HCT116 (cell line): ENCODE results near the gene PALB2. TPM values are rescaled to one million over a fixed set of nuclear protein-coding genes. Genes with fewer than 3 reads are reported as not detected.

Experiments used
- ATAC-seq: fragments of 200-7000 bp; cut with Tn5 transposase; 2 replicates; pipeline ENCODE4 v1.9.1; 2020; ENCODE audit warnings: mild to moderate bottlenecking, moderate library complexity
- BruUV-seq: library from RNA; stranded (reverse); fragments of 400-500 nt; replicated peaks from 2 replicates; lab custom pipeline; 2021; lab: Mats Ljungman, UMichigan
- CTCF ChIA-PET: fragments of 300-600 bp; sonication (Branson Sonifier 250); formaldehyde crosslinking; loops from one replicate; lab custom pipeline; 2021; ENCODE audit warnings: antibody characterized with exemption; lab: Charles Lee
- POLR2A ChIA-PET: fragments of 300-600, 350-600 bp; sonication (Branson Sonifier 250); formaldehyde crosslinking; loops from one replicate; lab custom pipeline; 2021; ENCODE audit warnings: antibody characterized with exemption; lab: Charles Lee
- RAD21 ChIA-PET, 2 experiments: fragments of 300-600 bp; sonication (Branson Sonifier 250); formaldehyde crosslinking; loops; one replicate each; lab custom pipeline; 2023; ENCODE audit warnings: low total read pairs in 2 of 2; ENCODE audit not compliant: uncharacterized antibody in 2 of 2, unreplicated experiment in 2 of 2, low non-redundant PET in 1 of 2; lab: Charles Lee
- DNase-seq: peaks from one replicate; pipeline ENCODE4 v3.0.0-alpha.2; 2010; ENCODE audit warnings: low read depth, low spot score
- H2AFZ ChIP-seq: fragments of 200-600 bp; shearing (Covaris generic), sonication (generic); 2 replicates; pipeline ENCODE4 v1.6.1; 2017; ENCODE audit warnings: low read depth, mixed run types, mixed read lengths, antibody characterized with exemption, low read length; ENCODE audit not compliant: poor library complexity, severe bottlenecking
- H3K27ac ChIP-seq: 2 replicates; pipeline ENCODE4 v1.5.1; 2012; ENCODE audit warnings: low read depth, low read length
- H3K27me3 ChIP-seq: fragments of 200-600 bp; sonication (generic); 2 replicates; pipeline ENCODE4 v1.6.1; 2016; ENCODE audit warnings: mixed run types, low read length, mixed read lengths; ENCODE audit not compliant: insufficient read depth
- H3K36me3 ChIP-seq, 2 experiments: fragments of 200-500 bp in 1 of 2; fragments of 200-600 bp in 1 of 2; sonication (Bioruptor generic) in 1 of 2; sonication (generic) in 1 of 2; 2 replicates each; pipeline versions ENCODE4 v1.5.1 to v1.6.1; 2014 to 2016; ENCODE audit warnings: low read length in 2 of 2, inconsistent platforms in 1 of 2, mixed read lengths in 1 of 2, mixed run types in 1 of 2; ENCODE audit not compliant: insufficient read depth in 2 of 2, control insufficient read depth in 1 of 2
- H3K4me1 ChIP-seq, 2 experiments: fragments of 200-600 bp in 1 of 2; sonication (generic) in 1 of 2; 2 replicates each; pipeline versions ENCODE4 v1.5.1 to v1.6.1; 2012 to 2017; ENCODE audit warnings: low read length in 2 of 2, inconsistent platforms in 1 of 2, mild to moderate bottlenecking in 1 of 2, mixed read lengths in 1 of 2, mixed run types in 1 of 2, moderate library complexity in 1 of 2; ENCODE audit not compliant: insufficient read depth in 2 of 2, control insufficient read depth in 1 of 2
- H3K4me2 ChIP-seq: fragments of 200-600 bp; sonication (generic); 2 replicates; pipeline ENCODE4 v1.6.1; 2017; ENCODE audit warnings: mixed run types, low read length, mixed read lengths
- H3K4me3 ChIP-seq, 2 experiments: fragments of 200-600 bp in 1 of 2; sonication (generic) in 1 of 2; replicated peaks in 1 of 2; 2 replicates each; pipeline ENCODE4 v1.5.1; 2011 to 2016; ENCODE audit warnings: low read length in 2 of 2, control low read depth in 1 of 2, low read depth in 1 of 2, mild to moderate bottlenecking in 1 of 2, mixed read lengths in 1 of 2, mixed run types in 1 of 2
- H3K79me2 ChIP-seq: fragments of 200-600 bp; sonication (generic); 2 replicates; pipeline ENCODE4 v1.6.1; 2017; ENCODE audit warnings: mild to moderate bottlenecking, mixed run types, low read length, moderate library complexity, mixed read lengths; ENCODE audit not compliant: insufficient read depth
- H3K9ac ChIP-seq: fragments of 200-600 bp; sonication (generic); 2 replicates; pipeline ENCODE4 v1.6.1; 2016; ENCODE audit warnings: low read length, mixed read lengths
- H3K9me2 ChIP-seq: fragments of 200-600 bp; sonication (generic), shearing (Covaris generic); 2 replicates; pipeline ENCODE4 v1.6.1; 2017; ENCODE audit warnings: mixed run types, mild to moderate bottlenecking, moderate library complexity; ENCODE audit not compliant: insufficient read depth
- H3K9me3 ChIP-seq, 2 experiments: fragments of 200-500 bp in 1 of 2; fragments of 200-600 bp in 1 of 2; sonication (Bioruptor generic) in 1 of 2; sonication (generic) in 1 of 2; 2 replicates each; pipeline ENCODE4 v1.6.1; 2014 to 2017; ENCODE audit warnings: low read length in 2 of 2, mixed read lengths in 2 of 2, inconsistent platforms in 1 of 2, low read depth in 1 of 2, mild to moderate bottlenecking in 1 of 2, mixed run types in 1 of 2, moderate library complexity in 1 of 2; ENCODE audit not compliant: control insufficient read depth in 1 of 2, insufficient read depth in 1 of 2
- H4K20me1 ChIP-seq: fragments of 200-600 bp; sonication (generic), shearing (Covaris generic); 2 replicates; pipeline ENCODE4 v1.6.1; 2017; ENCODE audit warnings: mixed run types, mild to moderate bottlenecking, moderate library complexity; ENCODE audit not compliant: insufficient read depth
- CEBPB ChIP-seq: IDR thresholded peaks from 2 replicates; pipeline ENCODE4 v1.6.1; 2012; ENCODE audit warnings: low read depth
- ELF1 ChIP-seq: IDR thresholded peaks from 2 replicates; pipeline ENCODE4 v1.6.1; 2012; ENCODE audit warnings: low read depth, borderline replicate concordance
- FOSL1 ChIP-seq: IDR thresholded peaks from 2 replicates; pipeline ENCODE4 v1.6.1; 2012; ENCODE audit warnings: low read depth
- POLR2A ChIP-seq: IDR thresholded peaks from 2 replicates; pipeline ENCODE4 v1.7.0; 2011; ENCODE audit warnings: borderline replicate concordance; ENCODE audit not compliant: insufficient read depth, insufficient read length; ENCODE audit errors: extremely low read depth
- POLR2AphosphoS5 ChIP-seq: IDR thresholded peaks from 2 replicates; pipeline ENCODE4 v1.6.1; 2011; ENCODE audit warnings: mild to moderate bottlenecking, low read depth, low read length, moderate library complexity
- RAD21 ChIP-seq: IDR thresholded peaks from 2 replicates; pipeline ENCODE4 v1.6.1; 2012; ENCODE audit warnings: low read depth, mild to moderate bottlenecking
- SIN3A ChIP-seq: IDR thresholded peaks from 2 replicates; pipeline ENCODE4 v1.6.1; 2012; ENCODE audit warnings: low read depth
- SP1 ChIP-seq: IDR thresholded peaks from 2 replicates; pipeline ENCODE4 v1.6.1; 2012; ENCODE audit warnings: low read depth
- TCF7L2 ChIP-seq: IDR thresholded peaks from 2 replicates; pipeline ENCODE4 v1.7.0; 2011; ENCODE audit warnings: borderline replicate concordance, inconsistent platforms; ENCODE audit not compliant: insufficient read depth, insufficient read length; ENCODE audit errors: extremely low read depth
- YY1 ChIP-seq: IDR thresholded peaks from 2 replicates; pipeline ENCODE4 v1.6.1; 2011; ENCODE audit warnings: low read length, low read depth, moderate library complexity, mild to moderate bottlenecking; ENCODE audit not compliant: insufficient replicate concordance; ENCODE audit errors: extremely low read depth
- ZNF274 ChIP-seq: fragments of 200-500 bp; sonication (Bioruptor generic); IDR thresholded peaks from 2 replicates; pipeline ENCODE4 v1.6.1; 2014; ENCODE audit warnings: mild to moderate bottlenecking, low read depth, low read length, inconsistent platforms
- intact Hi-C: fragments of 100-400 bp; cut with micrococcal nuclease; formaldehyde crosslinking; loops from 2 replicates; pipeline ENCODE4 v1.10.0; 2022
- total RNA-seq: library from RNA; stranded (reverse); gene quantifications from one replicate; pipeline ENCODE4 v1.2.1, GENCODE V29; 2021; ENCODE audit not compliant: unreplicated experiment
- TF ChIP-seq, protein P1 (sequence below): IDR thresholded peaks from 2 replicates; pipeline ENCODE4 v1.6.1; 2012; ENCODE audit warnings: low read depth
- TF ChIP-seq, protein P2 (sequence below): IDR thresholded peaks from 2 replicates; pipeline ENCODE4 v1.6.1; 2012
- TF ChIP-seq, protein P3 (sequence below): IDR thresholded peaks from 2 replicates; pipeline ENCODE4 v1.6.1; 2011; ENCODE audit warnings: mild to moderate bottlenecking, low read length, moderate library complexity; ENCODE audit not compliant: insufficient replicate concordance; ENCODE audit errors: extremely low read depth
- TF ChIP-seq, protein P4 (sequence below), 3 experiments: fragments of 200-600 bp in 1 of 3; sonication (generic) in 1 of 3; IDR thresholded peaks in 2 of 3; conservative IDR thresholded peaks in 1 of 3; 2 replicates each; pipeline ENCODE4 v1.5.1; 2012 to 2017; ENCODE audit warnings: low read depth in 2 of 3, low read length in 2 of 3, antibody characterized with exemption in 1 of 3, borderline replicate concordance in 1 of 3, control low read depth in 1 of 3, mild to moderate bottlenecking in 1 of 3, mixed read lengths in 1 of 3, mixed run types in 1 of 3, moderate library complexity in 1 of 3; ENCODE audit not compliant: insufficient read depth in 1 of 3

Gene PALB2
- total RNA-seq, 1 experiment from 2014 or later: 15.6 TPM

DNA sequence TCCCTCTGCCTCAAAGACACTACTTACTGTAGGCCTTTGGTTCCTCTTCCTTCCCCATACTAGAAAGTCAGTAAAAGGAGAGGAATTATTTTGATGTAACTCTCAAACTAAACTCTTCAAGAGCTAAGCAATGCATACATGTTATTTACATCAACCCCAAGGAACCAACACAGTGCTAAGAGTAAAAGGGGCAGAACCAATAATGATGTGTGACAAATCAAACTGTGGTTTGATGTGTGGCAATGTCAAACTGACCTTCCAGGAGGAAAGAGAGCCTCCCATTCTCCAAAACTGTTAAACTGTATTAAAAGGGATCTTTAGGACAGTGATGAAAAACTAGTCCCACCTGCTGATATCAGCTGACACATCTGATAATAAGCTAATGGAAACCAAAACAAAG is 60.7 kb downstream of the PALB2 start:
- Histone ChIP-seq H3K36me3 (peaks cover 26% of the 10 kb centered on the region in 2 experiments), H3K27me3 (no peaks in the 10 kb centered on the region), H3K4me3 (no peak overlapping the region), H3K9me2 (no peaks in the 10 kb centered on the region), H4K20me1 (no peaks in the 10 kb centered on the region), H3K4me1 (no peaks in the 10 kb centered on the region), H3K79me2 (peaks cover 12% of the 10 kb centered on the region), H3K27ac (no peak overlapping the region), H2AFZ (no peak overlapping the region), H3K9me3 (no peaks in the 10 kb centered on the region), H3K4me2 (no peak overlapping the region), H3K9ac (no peak overlapping the region)
- DNase-seq: no peak
- ATAC-seq: no peak
- TF ChIP-seq CEBPB (no peak), POLR2A (no peak), YY1 (no peak), ZNF274 (no peak), RAD21 (no peak), FOSL1 (no peak), POLR2AphosphoS5 (no peak), TCF7L2 (no peak), SIN3A (no peak), SP1 (no peak), ELF1 (no peak)
- TF ChIP-seq, protein P1, sequence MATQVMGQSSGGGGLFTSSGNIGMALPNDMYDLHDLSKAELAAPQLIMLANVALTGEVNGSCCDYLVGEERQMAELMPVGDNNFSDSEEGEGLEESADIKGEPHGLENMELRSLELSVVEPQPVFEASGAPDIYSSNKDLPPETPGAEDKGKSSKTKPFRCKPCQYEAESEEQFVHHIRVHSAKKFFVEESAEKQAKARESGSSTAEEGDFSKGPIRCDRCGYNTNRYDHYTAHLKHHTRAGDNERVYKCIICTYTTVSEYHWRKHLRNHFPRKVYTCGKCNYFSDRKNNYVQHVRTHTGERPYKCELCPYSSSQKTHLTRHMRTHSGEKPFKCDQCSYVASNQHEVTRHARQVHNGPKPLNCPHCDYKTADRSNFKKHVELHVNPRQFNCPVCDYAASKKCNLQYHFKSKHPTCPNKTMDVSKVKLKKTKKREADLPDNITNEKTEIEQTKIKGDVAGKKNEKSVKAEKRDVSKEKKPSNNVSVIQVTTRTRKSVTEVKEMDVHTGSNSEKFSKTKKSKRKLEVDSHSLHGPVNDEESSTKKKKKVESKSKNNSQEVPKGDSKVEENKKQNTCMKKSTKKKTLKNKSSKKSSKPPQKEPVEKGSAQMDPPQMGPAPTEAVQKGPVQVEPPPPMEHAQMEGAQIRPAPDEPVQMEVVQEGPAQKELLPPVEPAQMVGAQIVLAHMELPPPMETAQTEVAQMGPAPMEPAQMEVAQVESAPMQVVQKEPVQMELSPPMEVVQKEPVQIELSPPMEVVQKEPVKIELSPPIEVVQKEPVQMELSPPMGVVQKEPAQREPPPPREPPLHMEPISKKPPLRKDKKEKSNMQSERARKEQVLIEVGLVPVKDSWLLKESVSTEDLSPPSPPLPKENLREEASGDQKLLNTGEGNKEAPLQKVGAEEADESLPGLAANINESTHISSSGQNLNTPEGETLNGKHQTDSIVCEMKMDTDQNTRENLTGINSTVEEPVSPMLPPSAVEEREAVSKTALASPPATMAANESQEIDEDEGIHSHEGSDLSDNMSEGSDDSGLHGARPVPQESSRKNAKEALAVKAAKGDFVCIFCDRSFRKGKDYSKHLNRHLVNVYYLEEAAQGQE: no peak
- TF ChIP-seq, protein P2, sequence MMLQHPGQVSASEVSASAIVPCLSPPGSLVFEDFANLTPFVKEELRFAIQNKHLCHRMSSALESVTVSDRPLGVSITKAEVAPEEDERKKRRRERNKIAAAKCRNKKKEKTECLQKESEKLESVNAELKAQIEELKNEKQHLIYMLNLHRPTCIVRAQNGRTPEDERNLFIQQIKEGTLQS: no peak
- TF ChIP-seq, protein P3, sequence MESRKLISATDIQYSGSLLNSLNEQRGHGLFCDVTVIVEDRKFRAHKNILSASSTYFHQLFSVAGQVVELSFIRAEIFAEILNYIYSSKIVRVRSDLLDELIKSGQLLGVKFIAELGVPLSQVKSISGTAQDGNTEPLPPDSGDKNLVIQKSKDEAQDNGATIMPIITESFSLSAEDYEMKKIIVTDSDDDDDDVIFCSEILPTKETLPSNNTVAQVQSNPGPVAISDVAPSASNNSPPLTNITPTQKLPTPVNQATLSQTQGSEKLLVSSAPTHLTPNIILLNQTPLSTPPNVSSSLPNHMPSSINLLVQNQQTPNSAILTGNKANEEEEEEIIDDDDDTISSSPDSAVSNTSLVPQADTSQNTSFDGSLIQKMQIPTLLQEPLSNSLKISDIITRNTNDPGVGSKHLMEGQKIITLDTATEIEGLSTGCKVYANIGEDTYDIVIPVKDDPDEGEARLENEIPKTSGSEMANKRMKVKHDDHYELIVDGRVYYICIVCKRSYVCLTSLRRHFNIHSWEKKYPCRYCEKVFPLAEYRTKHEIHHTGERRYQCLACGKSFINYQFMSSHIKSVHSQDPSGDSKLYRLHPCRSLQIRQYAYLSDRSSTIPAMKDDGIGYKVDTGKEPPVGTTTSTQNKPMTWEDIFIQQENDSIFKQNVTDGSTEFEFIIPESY: no peak
- TF ChIP-seq, protein P4, sequence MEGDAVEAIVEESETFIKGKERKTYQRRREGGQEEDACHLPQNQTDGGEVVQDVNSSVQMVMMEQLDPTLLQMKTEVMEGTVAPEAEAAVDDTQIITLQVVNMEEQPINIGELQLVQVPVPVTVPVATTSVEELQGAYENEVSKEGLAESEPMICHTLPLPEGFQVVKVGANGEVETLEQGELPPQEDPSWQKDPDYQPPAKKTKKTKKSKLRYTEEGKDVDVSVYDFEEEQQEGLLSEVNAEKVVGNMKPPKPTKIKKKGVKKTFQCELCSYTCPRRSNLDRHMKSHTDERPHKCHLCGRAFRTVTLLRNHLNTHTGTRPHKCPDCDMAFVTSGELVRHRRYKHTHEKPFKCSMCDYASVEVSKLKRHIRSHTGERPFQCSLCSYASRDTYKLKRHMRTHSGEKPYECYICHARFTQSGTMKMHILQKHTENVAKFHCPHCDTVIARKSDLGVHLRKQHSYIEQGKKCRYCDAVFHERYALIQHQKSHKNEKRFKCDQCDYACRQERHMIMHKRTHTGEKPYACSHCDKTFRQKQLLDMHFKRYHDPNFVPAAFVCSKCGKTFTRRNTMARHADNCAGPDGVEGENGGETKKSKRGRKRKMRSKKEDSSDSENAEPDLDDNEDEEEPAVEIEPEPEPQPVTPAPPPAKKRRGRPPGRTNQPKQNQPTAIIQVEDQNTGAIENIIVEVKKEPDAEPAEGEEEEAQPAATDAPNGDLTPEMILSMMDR (IDR thresholded peaks at IDR 0.05 in 2 of 3, conservative IDR thresholded peaks at IDR 0.05 in 1 of 3; ENCODE audit: borderline replicate concordance in 1 of 3, insufficient read depth in 1 of 3, low read depth in 2 of 3, low read length in 2 of 3): no peak
- BruUV-seq: no TSS peak
- intact Hi-C loops: no loop called here
- ChIA-PET POLR2A (no interaction called here), RAD21 (no interaction called here), CTCF (interaction anchor here (1.1 kb wide), 1 partner anchor 23 kb away, joined by 3 read pairs; the partner anchor contains the start of gene UBFD1)
